Measurements from ENCODE around the gene CEP131.

- no peak for TF ChIP-seq EZH2 (IDR thresholded peaks at IDR 0.05; ENCODE audit: borderline replicate concordance, insufficient read depth, low read length, poor library complexity, severe bottlenecking)
- TF ChIP-seq CTCF (IDR thresholded peaks at IDR 0.05; ENCODE audit: poor library complexity, severe bottlenecking), result no peak
- TF ChIP-seq RAD21 (conservative IDR thresholded peaks at IDR 0.05), result no peak
- no peak for TF ChIP-seq TAF1 (IDR thresholded peaks at IDR 0.05; ENCODE audit: low read depth)
- TF ChIP-seq EP300 (conservative IDR thresholded peaks at IDR 0.05; ENCODE audit: poor library complexity, severe bottlenecking), result no peak
- TF ChIP-seq POLR2AphosphoS5 (IDR thresholded peaks at IDR 0.05), result no peak
- no peak for TF ChIP-seq SMC3 (conservative IDR thresholded peaks at IDR 0.05; ENCODE audit: poor library complexity)
- TF ChIP-seq REST (IDR thresholded peaks at IDR 0.05; ENCODE audit: borderline replicate concordance), result no peak
Measured at GRCh38 chr17:81235822-81236740, 13.3 kb upstream of the CEP131 start.
